ENCODE data around the gene SERTAD4.
A peak's percentile ranks its signal among the peaks of the same experiment; 100 is the strongest.

The SERTAD4 gene

GRCh38 chr1:210233495-210234328, 1.1 kb downstream of the SERTAD4 start:
- DNase-seq, result peak; percentile 57

GRCh38 chr1:210234329-210234757, 1.7 kb downstream of the SERTAD4 start:
- no peak for DNase-seq

GRCh38 chr1:210235363-210236053, 2.9 kb downstream of the SERTAD4 start:
- no peak for DNase-seq

- DNase-seq, result no peak
Observed at GRCh38 chr1:210236386-210236839, 3.8 kb downstream of the SERTAD4 start.

- no peak for DNase-seq
Observed at GRCh38 chr1:210236840-210237409, 4.3 kb downstream of the SERTAD4 start.

- DNase-seq, result no peak
Observed at GRCh38 chr1:210237479-210237878, 4.9 kb downstream of the SERTAD4 start.

GRCh38 chr1:210237981-210238380, 5.4 kb downstream of the SERTAD4 start:
- DNase-seq, result no peak

- no peak for DNase-seq
Observed at GRCh38 chr1:210239349-210240111, 6.9 kb downstream of the SERTAD4 start.

GRCh38 chr1:210241121-210241520, 8.5 kb downstream of the SERTAD4 start:
- DNase-seq, result no peak

- DNase-seq, result no peak
Observed at GRCh38 chr1:210244746-210245367, 12.3 kb downstream of the SERTAD4 start.

GRCh38 chr1:210246447-210246846, 13.9 kb downstream of the SERTAD4 start:
- DNase-seq, result no peak

- DNase-seq, result no peak
Observed at GRCh38 chr1:210248341-210248740, 15.7 kb downstream of the SERTAD4 start.

GRCh38 chr1:210250665-210250997, 18.0 kb downstream of the SERTAD4 start:
- peak; percentile 9 for DNase-seq

GRCh38 chr1:210250998-210251679, 18.5 kb downstream of the SERTAD4 start:
- peak; percentile 80 for DNase-seq

GRCh38 chr1:210251680-210252490, 19.3 kb downstream of the SERTAD4 start:
- DNase-seq, result no peak

GRCh38 chr1:210252621-210253051, 20.0 kb downstream of the SERTAD4 start:
- DNase-seq, result no peak

GRCh38 chr1:210254298-210254697, 21.7 kb downstream of the SERTAD4 start:
- DNase-seq, result no peak

GRCh38 chr1:210257698-210258529, 25.3 kb downstream of the SERTAD4 start:
- no peak for DNase-seq

- no peak for DNase-seq
Observed at GRCh38 chr1:210259561-210259960, 27.0 kb downstream of the SERTAD4 start.

GRCh38 chr1:210260096-210260495, 27.5 kb downstream of the SERTAD4 start:
- no peak for DNase-seq

All from NCI-H774 (cell line).